Peyer's patch (tissue), 4 donors: ENCODE measurements around the gene TTLL10. TPM values are rescaled to one million over a fixed set of nuclear protein-coding genes. Genes with fewer than 3 reads are reported as not detected.
"Not testable (repeated sequence)": the region's sequence is repeated elsewhere in the genome, so short reads cannot be mapped to it uniquely, and the experiment has no call there.

Source experiments
- DNase-seq, 3 donors: peaks; one replicate each; pipeline ENCODE4 v3.0.0-alpha.2; 2017 to 2019
- H3K27ac ChIP-seq, 4 donors: fragments of 200-600 bp; sonication (generic); one replicate each; pipeline ENCODE4 v1.5.1; 2016 to 2019
- H3K27me3 ChIP-seq, 2 donors: fragments of 200-600 bp; sonication (generic); one replicate each; pipeline ENCODE4 v1.5.1; 2019
- H3K36me3 ChIP-seq, 3 donors: fragments of 200-600 bp; sonication (generic); one replicate each; pipeline ENCODE4 v1.5.1; 2016 to 2019
- H3K4me1 ChIP-seq, 4 donors: fragments of 200-600 bp; sonication (generic); one replicate each; pipeline ENCODE4 v1.5.1; 2016 to 2019
- H3K4me3 ChIP-seq, 4 donors: fragments of 200-600 bp; sonication (generic); 1 replicate in 3 of 4; 2 replicates in 1 of 4; pipeline ENCODE4 v1.5.1; 2016 to 2019; ENCODE audit warnings: mild to moderate bottlenecking in 1 of 4
- H3K9me3 ChIP-seq, 4 donors: fragments of 200-600 bp; sonication (generic); one replicate each; pipeline ENCODE4 v1.5.1; 2016 to 2019; ENCODE audit warnings: mild to moderate bottlenecking in 1 of 4
- POLR2A ChIP-seq, 2 donors: fragments of 450-650 bp; IDR thresholded peaks; one replicate each; pipeline ENCODE4 v1.5.1; 2017; ENCODE audit warnings: antibody characterized with exemption in 2 of 2, mild to moderate bottlenecking in 2 of 2, moderate library complexity in 2 of 2
- total RNA-seq, 4 donors: library from RNA; depleted of rRNA; stranded (reverse); fragments of >200 nt; gene quantifications; one replicate each; pipeline ENCODE4 v1.1.0, GENCODE V29; 2016
- TF ChIP-seq, protein P1 (sequence below), 6 experiments: fragments of 450-650 bp in 4 of 6; fragments of 200-600 bp in 2 of 6; sonication (generic) in 1 of 6; IDR thresholded peaks; one replicate each; pipeline ENCODE4 v1.5.1; 2017 to 2019; ENCODE audit warnings: antibody characterized with exemption in 6 of 6, mild to moderate bottlenecking in 3 of 6, moderate library complexity in 1 of 6

Gene TTLL10
- total RNA-seq, 4 donors from 2014 or later, result 1.6 to 3.6 (median 1.8) TPM; not detected in 1

- Histone ChIP-seq H3K4me1 (no peaks in the 10 kb centered on the region), H3K9me3 (no peaks in the 10 kb centered on the region), H3K4me3 (no peak overlapping the region), H3K36me3 (no peaks in the 10 kb centered on the region), H3K27me3 (no peaks in the 10 kb centered on the region), H3K27ac (no peak overlapping the region)
- TF ChIP-seq, protein P1, sequence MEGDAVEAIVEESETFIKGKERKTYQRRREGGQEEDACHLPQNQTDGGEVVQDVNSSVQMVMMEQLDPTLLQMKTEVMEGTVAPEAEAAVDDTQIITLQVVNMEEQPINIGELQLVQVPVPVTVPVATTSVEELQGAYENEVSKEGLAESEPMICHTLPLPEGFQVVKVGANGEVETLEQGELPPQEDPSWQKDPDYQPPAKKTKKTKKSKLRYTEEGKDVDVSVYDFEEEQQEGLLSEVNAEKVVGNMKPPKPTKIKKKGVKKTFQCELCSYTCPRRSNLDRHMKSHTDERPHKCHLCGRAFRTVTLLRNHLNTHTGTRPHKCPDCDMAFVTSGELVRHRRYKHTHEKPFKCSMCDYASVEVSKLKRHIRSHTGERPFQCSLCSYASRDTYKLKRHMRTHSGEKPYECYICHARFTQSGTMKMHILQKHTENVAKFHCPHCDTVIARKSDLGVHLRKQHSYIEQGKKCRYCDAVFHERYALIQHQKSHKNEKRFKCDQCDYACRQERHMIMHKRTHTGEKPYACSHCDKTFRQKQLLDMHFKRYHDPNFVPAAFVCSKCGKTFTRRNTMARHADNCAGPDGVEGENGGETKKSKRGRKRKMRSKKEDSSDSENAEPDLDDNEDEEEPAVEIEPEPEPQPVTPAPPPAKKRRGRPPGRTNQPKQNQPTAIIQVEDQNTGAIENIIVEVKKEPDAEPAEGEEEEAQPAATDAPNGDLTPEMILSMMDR (IDR thresholded peaks at IDR 0.05), result no peak
- TF ChIP-seq POLR2A (IDR thresholded peaks at IDR 0.05), result no peak
- DNase-seq, result peak in 1 of 3 donors; percentile 41
These were observed 11.6 kb downstream of the TTLL10 start for GRCh38 chr1:1185101-1185765.

- H3K9me3 ChIP-seq, result no peaks in the 10 kb centered on the region
- H3K27ac ChIP-seq, result no peak overlapping the region
- TF ChIP-seq POLR2A (IDR thresholded peaks at IDR 0.05), result no peak
- TF ChIP-seq, protein P1 (IDR thresholded peaks at IDR 0.05), result no peak
- H3K4me1 ChIP-seq, result no peaks in the 10 kb centered on the region
- no peaks in the 10 kb centered on the region for H3K36me3 ChIP-seq
- H3K27me3 ChIP-seq, result no peaks in the 10 kb centered on the region
- no peak overlapping the region for H3K4me3 ChIP-seq
- DNase-seq, result no peak
These were observed 14.3 kb downstream of the TTLL10 start for GRCh38 chr1:1187938-1188337.

- Histone ChIP-seq H3K4me3 (no peak overlapping the region), H3K27me3 (no peaks in the 10 kb centered on the region), H3K36me3 (no peaks in the 10 kb centered on the region), H3K4me1 (no peaks in the 10 kb centered on the region), H3K27ac (no peak overlapping the region), H3K9me3 (no peaks in the 10 kb centered on the region)
- no peak for DNase-seq
- TF ChIP-seq POLR2A (IDR thresholded peaks at IDR 0.05), result no peak
- TF ChIP-seq, protein P1 (IDR thresholded peaks at IDR 0.05), result no peak
These were observed 15.4 kb downstream of the TTLL10 start for GRCh38 chr1:1189111-1189510.

DNA sequence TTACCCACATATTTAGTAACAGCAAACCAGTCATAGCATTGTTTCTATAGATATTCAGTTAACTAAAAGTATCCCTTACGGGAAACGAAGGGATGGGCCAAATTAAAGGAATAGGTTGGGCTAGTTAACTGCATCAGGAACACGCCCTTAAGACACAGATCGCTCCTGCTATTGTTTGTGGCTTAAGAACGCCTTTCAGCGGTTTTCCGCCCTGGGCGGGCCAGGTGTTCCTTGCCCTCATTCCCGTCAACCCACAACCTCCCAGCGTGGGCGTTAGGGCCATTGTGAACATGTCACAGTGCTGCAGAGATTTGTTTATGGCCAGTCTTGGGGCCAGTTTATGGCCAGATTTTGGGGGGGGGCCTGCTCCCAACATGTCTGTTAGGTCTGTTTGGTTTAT is 18.1 kb downstream of the TTLL10 start:
- DNase-seq, result peak in 1 of 3 donors; percentile 19
- Histone ChIP-seq H3K27ac (no peak overlapping the region), H3K27me3 (no peaks in the 10 kb centered on the region), H3K4me3 (no peak overlapping the region), H3K4me1 (no peaks in the 10 kb centered on the region), H3K9me3 (peaks cover 0 to 3% (median 1%) of the 10 kb centered on the region in 4 donors), H3K36me3 (no peaks in the 10 kb centered on the region)
- TF ChIP-seq POLR2A (IDR thresholded peaks at IDR 0.05), result no peak
- TF ChIP-seq, protein P1 (IDR thresholded peaks at IDR 0.05), result no peak

GRCh38 chr1:1194723-1195122 is 21.0 kb downstream of the TTLL10 start:
- no peak for TF ChIP-seq POLR2A (IDR thresholded peaks at IDR 0.05)
- TF ChIP-seq, protein P1 (IDR thresholded peaks at IDR 0.05), result no peak
- Histone ChIP-seq H3K4me3 (no peak overlapping the region), H3K9me3 (peaks cover 0 to 3% (median 1%) of the 10 kb centered on the region in 4 donors), H3K36me3 (no peaks in the 10 kb centered on the region), H3K27me3 (no peaks in the 10 kb centered on the region), H3K4me1 (no peaks in the 10 kb centered on the region), H3K27ac (no peak overlapping the region)
- DNase-seq, result peak in 1 of 3 donors; percentile 9

GRCh38 chr1:1195726-1196125 is 22.0 kb downstream of the TTLL10 start:
- H3K36me3 ChIP-seq, H3K9me3 ChIP-seq, H3K27me3 ChIP-seq, H3K4me3 ChIP-seq, H3K4me1 ChIP-seq, H3K27ac ChIP-seq: not testable (repeated sequence)
- DNase-seq, result peak in 1 of 3 donors; percentile 40
